ENCODE results near the gene DHX40. TPM values are rescaled to one million over a fixed set of nuclear protein-coding genes. Genes with fewer than 3 reads are reported as not detected.
A peak's percentile ranks its signal among the peaks of the same experiment; 100 is the strongest.

DHX40 gene
- total and polyA plus RNA-seq, 2 experiments from 2014 or later: 12.5 to 43.8 TPM

DNA sequence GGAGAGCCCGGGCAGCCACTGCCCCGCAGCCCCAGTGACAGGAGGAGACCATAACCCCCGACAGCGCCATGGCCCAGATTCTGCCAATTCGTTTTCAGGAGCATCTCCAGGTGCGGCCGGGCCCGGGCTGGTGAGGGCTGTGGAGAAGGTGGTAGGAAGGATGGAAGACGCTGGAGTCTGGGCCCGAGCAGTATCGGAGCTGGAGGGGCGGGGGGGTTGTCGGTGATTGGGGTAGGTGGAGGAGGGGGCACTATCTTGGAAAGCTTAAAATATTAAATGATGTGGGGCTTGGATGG, 54.6 kb downstream of the DHX40 start:
- TF ChIP-seq EZH2phosphoT487 (IDR thresholded peaks at IDR 0.05; ENCODE audit: low read depth, severe bottlenecking, unreplicated experiment) (no peak), EZH2 (IDR thresholded peaks at IDR 0.05; ENCODE audit: borderline replicate concordance) (no peak)
- TF ChIP-seq, protein P1, sequence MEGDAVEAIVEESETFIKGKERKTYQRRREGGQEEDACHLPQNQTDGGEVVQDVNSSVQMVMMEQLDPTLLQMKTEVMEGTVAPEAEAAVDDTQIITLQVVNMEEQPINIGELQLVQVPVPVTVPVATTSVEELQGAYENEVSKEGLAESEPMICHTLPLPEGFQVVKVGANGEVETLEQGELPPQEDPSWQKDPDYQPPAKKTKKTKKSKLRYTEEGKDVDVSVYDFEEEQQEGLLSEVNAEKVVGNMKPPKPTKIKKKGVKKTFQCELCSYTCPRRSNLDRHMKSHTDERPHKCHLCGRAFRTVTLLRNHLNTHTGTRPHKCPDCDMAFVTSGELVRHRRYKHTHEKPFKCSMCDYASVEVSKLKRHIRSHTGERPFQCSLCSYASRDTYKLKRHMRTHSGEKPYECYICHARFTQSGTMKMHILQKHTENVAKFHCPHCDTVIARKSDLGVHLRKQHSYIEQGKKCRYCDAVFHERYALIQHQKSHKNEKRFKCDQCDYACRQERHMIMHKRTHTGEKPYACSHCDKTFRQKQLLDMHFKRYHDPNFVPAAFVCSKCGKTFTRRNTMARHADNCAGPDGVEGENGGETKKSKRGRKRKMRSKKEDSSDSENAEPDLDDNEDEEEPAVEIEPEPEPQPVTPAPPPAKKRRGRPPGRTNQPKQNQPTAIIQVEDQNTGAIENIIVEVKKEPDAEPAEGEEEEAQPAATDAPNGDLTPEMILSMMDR (IDR thresholded peaks at IDR 0.05; ENCODE audit: poor library complexity): no peak
- Histone ChIP-seq H3K4me2 (peak overlapping the region; percentile 85), H3K9me3 (ENCODE audit: low read depth) (no peaks in the 10 kb centered on the region), H3K27ac (peak overlapping the region; percentile 95), H2AFZ (peak overlapping the region; percentile 67), H3K4me1 (ENCODE audit: insufficient read depth) (peaks cover 40% of the 10 kb centered on the region), H3K79me2 (peaks cover 63% of the 10 kb centered on the region), H3K36me3 (replicated peaks; ENCODE audit: insufficient read depth, low read depth) (no peaks in the 10 kb centered on the region), H3K4me3 (peak overlapping the region; percentile 68), H4K20me1 (ENCODE audit: insufficient read depth, poor library complexity, severe bottlenecking) (peaks cover 44% of the 10 kb centered on the region), H3K27me3 (no peaks in the 10 kb centered on the region), H3K9me2 (replicated peaks; ENCODE audit: insufficient read depth) (no peaks in the 10 kb centered on the region)
- no peak for DNase-seq (ENCODE audit: low spot score)
- WGBS (ENCODE audit: low lambda C conversion rate, missing lambda C conversion rate): 0% methylated on average over 12 of the region's 13 CpGs

DNA sequence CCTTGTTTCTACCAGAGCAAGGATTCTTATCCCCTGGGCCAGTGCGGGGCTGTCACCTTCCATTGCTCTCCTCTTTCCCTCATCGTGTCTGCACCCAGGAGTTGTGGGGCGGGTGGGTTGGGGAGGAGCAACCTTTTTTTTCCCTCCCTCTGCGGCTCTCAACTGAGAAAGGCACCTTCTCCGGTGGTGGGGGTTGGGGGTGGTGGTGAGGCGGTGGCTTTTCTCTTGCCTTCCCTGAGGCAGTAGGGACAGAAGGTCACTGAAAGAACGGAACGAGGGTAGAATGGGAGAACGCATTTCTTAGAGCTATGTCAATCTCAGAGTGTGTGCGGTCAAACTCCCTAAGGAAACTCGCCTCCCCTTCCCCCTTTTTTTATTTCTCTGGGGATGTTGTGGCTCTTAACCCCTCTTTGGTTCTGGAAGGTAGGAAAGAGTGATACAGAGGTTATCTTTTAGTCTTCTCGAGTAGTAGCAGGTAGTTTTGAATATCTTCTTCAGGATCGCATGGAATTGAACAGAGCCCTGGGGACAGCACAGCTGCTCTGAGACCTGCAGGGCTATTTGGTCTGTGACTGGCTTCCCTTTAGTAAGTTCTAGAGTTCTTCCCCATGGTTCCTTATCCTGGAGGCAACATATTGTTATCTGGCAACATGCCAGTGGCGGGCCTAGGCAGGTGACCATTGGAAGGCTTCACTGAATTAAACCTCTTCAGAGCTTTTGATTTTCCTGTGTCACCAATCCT, 55.3 kb downstream of the DHX40 start:
- H3K27me3 ChIP-seq: no peaks in the 10 kb centered on the region
- 1% methylated on average over 13 of the region's 14 CpGs for WGBS (ENCODE audit: low lambda C conversion rate, missing lambda C conversion rate)
- no peaks in the 10 kb centered on the region for H3K36me3 ChIP-seq (replicated peaks; ENCODE audit: insufficient read depth, low read depth)
- H2AFZ ChIP-seq: no peak overlapping the region
- DNase-seq (ENCODE audit: low spot score): peak; percentile 64
- peaks cover 40% of the 10 kb centered on the region for H3K4me1 ChIP-seq (ENCODE audit: insufficient read depth)
- TF ChIP-seq EZH2 (IDR thresholded peaks at IDR 0.05; ENCODE audit: borderline replicate concordance) (no peak), EZH2phosphoT487 (IDR thresholded peaks at IDR 0.05; ENCODE audit: low read depth, severe bottlenecking, unreplicated experiment) (no peak)
- TF ChIP-seq, protein P1 (IDR thresholded peaks at IDR 0.05; ENCODE audit: poor library complexity): no peak
- H3K4me2 ChIP-seq: peak overlapping the region; percentile 85
- peaks cover 70% of the 10 kb centered on the region for H3K79me2 ChIP-seq
- no peaks in the 10 kb centered on the region for H3K9me2 ChIP-seq (replicated peaks; ENCODE audit: insufficient read depth)
- no peaks in the 10 kb centered on the region for H3K9me3 ChIP-seq (ENCODE audit: low read depth)
- peak overlapping the region; percentile 68 for H3K4me3 ChIP-seq
- H3K27ac ChIP-seq: peak overlapping the region; percentile 95
- H4K20me1 ChIP-seq (ENCODE audit: insufficient read depth, poor library complexity, severe bottlenecking): peaks cover 51% of the 10 kb centered on the region

DNA sequence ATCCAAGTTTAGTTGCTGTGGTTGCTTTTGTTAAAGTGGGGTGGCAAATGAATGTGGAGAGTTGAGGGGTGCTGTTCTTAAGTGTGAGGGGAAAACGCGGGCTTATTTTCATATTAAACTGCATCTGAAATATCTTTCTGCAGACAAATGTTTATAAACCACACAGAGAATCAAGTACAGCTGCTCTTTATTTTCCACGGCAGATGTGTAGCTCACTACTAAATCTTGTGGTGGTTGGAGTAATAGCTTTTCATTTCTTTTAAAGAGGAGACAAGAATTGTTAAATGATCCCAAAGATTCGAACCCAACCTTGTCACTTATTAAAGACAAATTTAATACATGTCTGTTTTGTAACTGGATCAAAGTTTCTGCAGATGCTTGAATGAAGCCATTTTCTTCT, 56.4 kb downstream of the DHX40 start:
- Histone ChIP-seq H3K27me3 (no peaks in the 10 kb centered on the region), H3K4me3 (peak overlapping the region; percentile 68), H3K36me3 (replicated peaks; ENCODE audit: insufficient read depth, low read depth) (no peaks in the 10 kb centered on the region), H4K20me1 (ENCODE audit: insufficient read depth, poor library complexity, severe bottlenecking) (peaks cover 62% of the 10 kb centered on the region), H3K4me2 (peak overlapping the region; percentile 85), H3K27ac (peak overlapping the region; percentile 95), H3K79me2 (peaks cover 78% of the 10 kb centered on the region), H3K4me1 (ENCODE audit: insufficient read depth) (peaks cover 41% of the 10 kb centered on the region), H3K9me2 (replicated peaks; ENCODE audit: insufficient read depth) (no peaks in the 10 kb centered on the region), H2AFZ (no peak overlapping the region), H3K9me3 (ENCODE audit: low read depth) (no peaks in the 10 kb centered on the region)
- DNase-seq (ENCODE audit: low spot score): no peak
- WGBS (ENCODE audit: low lambda C conversion rate, missing lambda C conversion rate): 46% methylated on average over 4 of the region's 4 CpGs
- TF ChIP-seq EZH2 (IDR thresholded peaks at IDR 0.05; ENCODE audit: borderline replicate concordance): no peak
- TF ChIP-seq EZH2phosphoT487 (IDR thresholded peaks at IDR 0.05; ENCODE audit: low read depth, severe bottlenecking, unreplicated experiment): no peak
- TF ChIP-seq, protein P1 (IDR thresholded peaks at IDR 0.05; ENCODE audit: poor library complexity): no peak
